ENCODE results near the gene TMEM52.

TMEM52 gene

GRCh38 chr1:1954831-1955441 lies 35.9 kb upstream of the TMEM52 start:
- Histone ChIP-seq H3K9ac (ENCODE audit: low read length) (no peak overlapping the region), H3K27ac (ENCODE audit: low read depth, low read length) (no peak overlapping the region), H3K4me3 (ENCODE audit: low read length) (no peak overlapping the region), H3K23ac (ENCODE audit: low read length) (no peak overlapping the region), H3K4me1 (ENCODE audit: control insufficient read depth, low read depth, low read length) (no peaks in the 10 kb centered on the region), H3K36me3 (ENCODE audit: control insufficient read depth, insufficient read depth, low read length) (no peaks in the 10 kb centered on the region), H2BK120ac (ENCODE audit: low read depth, low read length) (no peak overlapping the region), H4K8ac (ENCODE audit: low read depth, low read length) (no peak overlapping the region), H2AK5ac (ENCODE audit: low read length) (no peak overlapping the region), H3K18ac (ENCODE audit: low read length) (no peak overlapping the region), H3K4ac (ENCODE audit: low read depth, low read length) (no peak overlapping the region), H2BK15ac (replicated peaks; ENCODE audit: low read depth) (no peak overlapping the region), H3K56ac (ENCODE audit: low read length) (no peak overlapping the region), H3K79me1 (ENCODE audit: low read length) (no peaks in the 10 kb centered on the region), H4K5ac (ENCODE audit: low read length) (no peak overlapping the region), H3K27me3 (ENCODE audit: insufficient read depth, low read length, poor library complexity) (no peaks in the 10 kb centered on the region), H3K4me2 (ENCODE audit: low read length) (no peak overlapping the region), H2BK5ac (ENCODE audit: low read length) (no peak overlapping the region), H3K79me2 (ENCODE audit: control insufficient read depth, insufficient read depth, low read length) (no peaks in the 10 kb centered on the region)
- WGBS (ENCODE audit: extremely low coverage, insufficient coverage, low lambda C conversion rate): no CpG with 5 or more reads among the region's 46 CpGs
- no peak for DNase-seq

- WGBS (ENCODE audit: extremely low coverage, insufficient coverage, low lambda C conversion rate): no CpG with 5 or more reads among the region's 9 CpGs
- H4K5ac ChIP-seq (ENCODE audit: low read length): no peak overlapping the region
- H3K9ac ChIP-seq (ENCODE audit: low read length): no peak overlapping the region
- no peak overlapping the region for H3K4me2 ChIP-seq (ENCODE audit: low read length)
- H2BK120ac ChIP-seq (ENCODE audit: low read depth, low read length): no peak overlapping the region
- no peak overlapping the region for H3K18ac ChIP-seq (ENCODE audit: low read length)
- no peaks in the 10 kb centered on the region for H3K79me2 ChIP-seq (ENCODE audit: control insufficient read depth, insufficient read depth, low read length)
- H3K23ac ChIP-seq (ENCODE audit: low read length): no peak overlapping the region
- no peak overlapping the region for H2AK5ac ChIP-seq (ENCODE audit: low read length)
- no peak overlapping the region for H2BK5ac ChIP-seq (ENCODE audit: low read length)
- H4K8ac ChIP-seq (ENCODE audit: low read depth, low read length): no peak overlapping the region
- no peak for DNase-seq
- no peak overlapping the region for H3K4me3 ChIP-seq (ENCODE audit: low read length)
- no peak overlapping the region for H3K4ac ChIP-seq (ENCODE audit: low read depth, low read length)
- H3K27me3 ChIP-seq (ENCODE audit: insufficient read depth, low read length, poor library complexity): no peaks in the 10 kb centered on the region
- no peak overlapping the region for H3K27ac ChIP-seq (ENCODE audit: low read depth, low read length)
- H3K56ac ChIP-seq (ENCODE audit: low read length): no peak overlapping the region
- no peaks in the 10 kb centered on the region for H3K79me1 ChIP-seq (ENCODE audit: low read length)
- H3K36me3 ChIP-seq (ENCODE audit: control insufficient read depth, insufficient read depth, low read length): no peaks in the 10 kb centered on the region
- no peaks in the 10 kb centered on the region for H3K4me1 ChIP-seq (ENCODE audit: control insufficient read depth, low read depth, low read length)
- no peak overlapping the region for H2BK15ac ChIP-seq (replicated peaks; ENCODE audit: low read depth)
These were observed 34.9 kb upstream of the TMEM52 start for GRCh38 chr1:1954015-1954414.

- Histone ChIP-seq H2BK15ac (replicated peaks; ENCODE audit: low read depth) (no peak overlapping the region), H3K4me2 (ENCODE audit: low read length) (no peak overlapping the region), H3K79me2 (ENCODE audit: control insufficient read depth, insufficient read depth, low read length) (no peaks in the 10 kb centered on the region), H4K5ac (ENCODE audit: low read length) (no peak overlapping the region), H2BK5ac (ENCODE audit: low read length) (no peak overlapping the region), H4K8ac (ENCODE audit: low read depth, low read length) (no peak overlapping the region), H3K9ac (ENCODE audit: low read length) (no peak overlapping the region), H3K27me3 (ENCODE audit: insufficient read depth, low read length, poor library complexity) (no peaks in the 10 kb centered on the region), H3K23ac (ENCODE audit: low read length) (no peak overlapping the region), H3K36me3 (ENCODE audit: control insufficient read depth, insufficient read depth, low read length) (no peaks in the 10 kb centered on the region), H3K4me1 (ENCODE audit: control insufficient read depth, low read depth, low read length) (no peaks in the 10 kb centered on the region), H3K4me3 (ENCODE audit: low read length) (no peak overlapping the region), H3K56ac (ENCODE audit: low read length) (no peak overlapping the region), H2BK120ac (ENCODE audit: low read depth, low read length) (no peak overlapping the region), H3K27ac (ENCODE audit: low read depth, low read length) (no peak overlapping the region), H2AK5ac (ENCODE audit: low read length) (no peak overlapping the region), H3K18ac (ENCODE audit: low read length) (no peak overlapping the region), H3K79me1 (ENCODE audit: low read length) (no peaks in the 10 kb centered on the region), H3K4ac (ENCODE audit: low read depth, low read length) (no peak overlapping the region)
- DNase-seq: no peak
- WGBS (ENCODE audit: extremely low coverage, insufficient coverage, low lambda C conversion rate): no CpG with 5 or more reads among the region's 5 CpGs
These were observed 31.9 kb upstream of the TMEM52 start for GRCh38 chr1:1950940-1951339.

- DNase-seq: no peak
- no peaks in the 10 kb centered on the region for H3K4me1 ChIP-seq (ENCODE audit: control insufficient read depth, low read depth, low read length)
- no peak overlapping the region for H3K23ac ChIP-seq (ENCODE audit: low read length)
- H2BK15ac ChIP-seq (replicated peaks; ENCODE audit: low read depth): no peak overlapping the region
- H3K79me2 ChIP-seq (ENCODE audit: control insufficient read depth, insufficient read depth, low read length): no peaks in the 10 kb centered on the region
- H3K4ac ChIP-seq (ENCODE audit: low read depth, low read length): no peak overlapping the region
- H3K27me3 ChIP-seq (ENCODE audit: insufficient read depth, low read length, poor library complexity): no peaks in the 10 kb centered on the region
- no peak overlapping the region for H3K4me2 ChIP-seq (ENCODE audit: low read length)
- no peak overlapping the region for H4K8ac ChIP-seq (ENCODE audit: low read depth, low read length)
- no peak overlapping the region for H2BK120ac ChIP-seq (ENCODE audit: low read depth, low read length)
- no peak overlapping the region for H3K56ac ChIP-seq (ENCODE audit: low read length)
- no peak overlapping the region for H3K4me3 ChIP-seq (ENCODE audit: low read length)
- H2BK5ac ChIP-seq (ENCODE audit: low read length): no peak overlapping the region
- H3K36me3 ChIP-seq (ENCODE audit: control insufficient read depth, insufficient read depth, low read length): no peaks in the 10 kb centered on the region
- H3K18ac ChIP-seq (ENCODE audit: low read length): no peak overlapping the region
- H2AK5ac ChIP-seq (ENCODE audit: low read length): no peak overlapping the region
- no CpG with 5 or more reads among the region's 1 CpG for WGBS (ENCODE audit: extremely low coverage, insufficient coverage, low lambda C conversion rate)
- no peak overlapping the region for H4K5ac ChIP-seq (ENCODE audit: low read length)
- no peak overlapping the region for H3K9ac ChIP-seq (ENCODE audit: low read length)
- no peak overlapping the region for H3K27ac ChIP-seq (ENCODE audit: low read depth, low read length)
- no peaks in the 10 kb centered on the region for H3K79me1 ChIP-seq (ENCODE audit: low read length)
These were observed 29.7 kb upstream of the TMEM52 start for GRCh38 chr1:1948783-1949182.

- no peak overlapping the region for H3K9ac ChIP-seq (ENCODE audit: low read length)
- no peak overlapping the region for H3K4me2 ChIP-seq (ENCODE audit: low read length)
- no peak overlapping the region for H2AK5ac ChIP-seq (ENCODE audit: low read length)
- H2BK120ac ChIP-seq (ENCODE audit: low read depth, low read length): no peak overlapping the region
- H3K79me2 ChIP-seq (ENCODE audit: control insufficient read depth, insufficient read depth, low read length): no peaks in the 10 kb centered on the region
- DNase-seq: no peak
- H2BK15ac ChIP-seq (replicated peaks; ENCODE audit: low read depth): no peak overlapping the region
- H3K79me1 ChIP-seq (ENCODE audit: low read length): no peaks in the 10 kb centered on the region
- H4K8ac ChIP-seq (ENCODE audit: low read depth, low read length): no peak overlapping the region
- no CpG with 5 or more reads among the region's 14 CpGs for WGBS (ENCODE audit: extremely low coverage, insufficient coverage, low lambda C conversion rate)
- no peak overlapping the region for H3K4me3 ChIP-seq (ENCODE audit: low read length)
- no peaks in the 10 kb centered on the region for H3K27me3 ChIP-seq (ENCODE audit: insufficient read depth, low read length, poor library complexity)
- H3K36me3 ChIP-seq (ENCODE audit: control insufficient read depth, insufficient read depth, low read length): no peaks in the 10 kb centered on the region
- no peak overlapping the region for H3K23ac ChIP-seq (ENCODE audit: low read length)
- H3K4me1 ChIP-seq (ENCODE audit: control insufficient read depth, low read depth, low read length): no peaks in the 10 kb centered on the region
- H3K27ac ChIP-seq (ENCODE audit: low read depth, low read length): no peak overlapping the region
- H4K5ac ChIP-seq (ENCODE audit: low read length): no peak overlapping the region
- no peak overlapping the region for H2BK5ac ChIP-seq (ENCODE audit: low read length)
- H3K18ac ChIP-seq (ENCODE audit: low read length): no peak overlapping the region
- no peak overlapping the region for H3K4ac ChIP-seq (ENCODE audit: low read depth, low read length)
- H3K56ac ChIP-seq (ENCODE audit: low read length): no peak overlapping the region
These were observed 28.4 kb upstream of the TMEM52 start for GRCh38 chr1:1947493-1947892.

GRCh38 chr1:1946540-1946939 lies 27.5 kb upstream of the TMEM52 start:
- DNase-seq: no peak
- Histone ChIP-seq H3K27ac (ENCODE audit: low read depth, low read length) (no peak overlapping the region), H3K4me1 (ENCODE audit: control insufficient read depth, low read depth, low read length) (no peaks in the 10 kb centered on the region), H3K4me3 (ENCODE audit: low read length) (no peak overlapping the region), H3K27me3 (ENCODE audit: insufficient read depth, low read length, poor library complexity) (no peaks in the 10 kb centered on the region), H4K5ac (ENCODE audit: low read length) (no peak overlapping the region), H3K56ac (ENCODE audit: low read length) (no peak overlapping the region), H3K9ac (ENCODE audit: low read length) (no peak overlapping the region), H3K4me2 (ENCODE audit: low read length) (no peak overlapping the region), H3K36me3 (ENCODE audit: control insufficient read depth, insufficient read depth, low read length) (no peaks in the 10 kb centered on the region), H3K79me2 (ENCODE audit: control insufficient read depth, insufficient read depth, low read length) (no peaks in the 10 kb centered on the region), H3K18ac (ENCODE audit: low read length) (no peak overlapping the region), H2BK120ac (ENCODE audit: low read depth, low read length) (no peak overlapping the region), H2BK15ac (replicated peaks; ENCODE audit: low read depth) (no peak overlapping the region), H2BK5ac (ENCODE audit: low read length) (no peak overlapping the region), H3K23ac (ENCODE audit: low read length) (no peak overlapping the region), H2AK5ac (ENCODE audit: low read length) (no peak overlapping the region), H3K4ac (ENCODE audit: low read depth, low read length) (no peak overlapping the region), H4K8ac (ENCODE audit: low read depth, low read length) (no peak overlapping the region), H3K79me1 (ENCODE audit: low read length) (no peaks in the 10 kb centered on the region)
- WGBS (ENCODE audit: extremely low coverage, insufficient coverage, low lambda C conversion rate): no CpG with 5 or more reads among the region's 11 CpGs
